GM21825 (cell line): ENCODE results near the gene MAN1C1.
"Not testable (repeated sequence)": the region's sequence is repeated elsewhere in the genome, so short reads cannot be mapped to it uniquely, and the experiment has no call there.

Experiments used
- ATAC-seq: cut with Tn5 transposase; IDR thresholded peaks from one replicate; pipeline ENCODE4 v1.9.1; 2021; ENCODE audit warnings: mild to moderate bottlenecking, moderate library complexity; ENCODE audit not compliant: unreplicated experiment

MAN1C1 gene

DNA sequence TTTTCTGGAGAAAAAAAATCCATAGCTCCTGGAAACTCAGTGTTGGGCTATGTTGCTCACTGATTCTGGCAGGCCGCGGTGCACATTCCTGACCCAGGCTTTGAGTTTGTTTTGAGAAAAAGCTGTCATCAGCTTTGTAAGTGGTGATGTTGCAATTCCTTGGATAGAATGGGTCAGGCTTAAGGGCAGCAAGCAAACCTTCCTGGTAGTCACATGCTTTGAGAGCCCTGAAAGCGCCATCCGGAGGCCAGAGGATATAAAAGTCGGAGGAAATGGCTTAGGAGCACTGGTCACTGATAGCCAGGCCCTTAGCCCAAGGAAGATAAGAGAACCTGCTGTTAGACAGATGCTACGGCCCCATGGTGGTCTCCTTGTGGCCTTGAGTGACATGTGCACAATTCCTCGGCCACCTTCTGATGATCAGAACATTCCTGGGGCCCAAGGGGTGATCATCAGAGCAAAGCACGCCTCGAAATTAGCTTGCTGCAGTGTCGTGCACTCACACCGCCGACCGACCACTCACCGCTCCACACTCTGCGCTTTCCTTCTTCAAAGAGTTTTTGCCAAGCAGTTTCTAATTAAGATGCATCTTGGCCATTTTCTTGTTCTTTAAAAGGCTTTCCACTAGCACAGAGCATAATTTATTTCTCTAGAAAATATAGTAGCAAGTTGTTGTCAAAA is 78.6 kb downstream of the MAN1C1 start:
- ATAC-seq = no peak

DNA sequence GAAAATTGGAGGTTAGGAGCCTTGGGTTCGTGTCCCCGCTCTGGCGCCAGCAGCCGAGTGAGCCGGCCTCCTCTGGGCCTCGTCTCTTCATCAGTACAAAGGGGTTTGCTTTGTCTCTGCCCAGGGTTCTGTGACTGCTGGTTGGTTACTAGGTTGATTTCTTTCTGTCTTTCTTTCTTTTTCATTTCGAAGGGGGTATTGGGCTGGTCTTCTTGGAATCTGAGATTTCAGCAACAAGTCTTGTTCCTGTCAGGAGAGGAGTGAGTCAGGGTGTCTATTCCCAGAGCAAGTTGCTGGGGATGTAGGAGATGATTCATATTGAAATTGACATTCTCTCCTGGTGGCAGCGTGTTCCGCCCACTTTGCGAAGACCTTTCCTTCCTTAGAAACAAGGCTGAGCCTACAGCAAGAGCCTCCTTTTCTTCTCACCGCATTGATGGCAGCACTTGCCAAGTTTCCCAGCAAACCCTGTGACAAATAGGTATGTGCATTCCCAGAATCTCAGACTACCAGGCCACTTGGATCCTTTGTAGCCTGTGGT is 79.2 kb downstream of the MAN1C1 start:
- no peak for ATAC-seq

DNA sequence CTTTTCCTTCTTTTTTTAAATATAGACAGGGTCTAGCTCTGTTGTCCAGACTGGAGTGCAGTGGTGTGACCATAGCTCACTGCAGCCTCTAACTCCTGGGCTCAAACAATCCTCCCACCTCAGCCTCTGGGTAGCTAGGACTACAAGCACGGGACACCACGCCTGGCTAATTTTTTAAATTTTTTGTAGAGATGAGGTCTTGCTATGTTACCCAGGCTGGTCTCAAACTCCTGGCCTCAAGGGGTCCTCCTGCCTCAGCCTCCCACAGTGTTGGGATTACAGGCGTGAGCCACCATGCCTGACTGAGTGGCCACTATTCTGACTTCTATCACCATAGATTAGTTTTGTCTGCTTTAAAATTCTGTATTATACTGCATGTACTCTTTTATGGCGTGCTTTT is 80.1 kb downstream of the MAN1C1 start:
- not testable (repeated sequence) for ATAC-seq

DNA sequence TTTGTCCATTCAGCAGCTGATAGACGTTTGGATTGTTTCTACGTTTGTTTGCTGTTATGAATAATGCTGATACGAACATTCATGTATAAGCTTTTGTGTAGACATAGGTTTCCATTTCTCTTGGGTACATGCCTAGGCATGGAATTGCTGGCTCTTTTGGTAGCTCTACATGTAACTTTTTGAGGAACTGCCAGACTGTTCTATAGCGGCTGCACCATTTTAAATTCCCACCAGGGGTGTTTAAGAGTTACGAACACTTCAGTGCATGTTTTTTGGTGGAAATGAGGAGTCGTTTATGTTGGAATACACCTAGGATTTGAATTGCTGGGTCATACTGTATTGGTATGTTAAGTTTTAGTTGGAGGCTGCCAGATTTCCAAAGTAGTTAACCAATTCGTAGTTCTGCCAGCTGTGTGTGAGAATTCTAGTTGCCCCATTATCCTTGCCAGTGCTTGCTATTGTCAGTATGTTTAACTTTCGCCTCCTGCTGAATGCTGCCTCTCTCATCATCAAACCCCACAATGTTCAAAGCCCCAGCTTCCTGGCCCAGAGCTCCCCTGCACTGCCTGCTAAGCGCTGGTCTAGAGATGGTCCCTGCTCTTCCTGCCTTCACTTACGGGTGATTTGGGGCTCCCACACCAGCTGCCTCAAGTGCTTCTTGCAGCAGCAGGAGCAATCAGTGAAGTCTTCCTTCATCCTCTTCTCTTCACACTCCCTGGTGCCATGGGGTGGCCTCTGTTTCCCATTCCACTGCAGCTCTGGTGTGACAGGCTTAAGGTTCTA is 81.0 kb downstream of the MAN1C1 start:
- ATAC-seq = no peak

DNA sequence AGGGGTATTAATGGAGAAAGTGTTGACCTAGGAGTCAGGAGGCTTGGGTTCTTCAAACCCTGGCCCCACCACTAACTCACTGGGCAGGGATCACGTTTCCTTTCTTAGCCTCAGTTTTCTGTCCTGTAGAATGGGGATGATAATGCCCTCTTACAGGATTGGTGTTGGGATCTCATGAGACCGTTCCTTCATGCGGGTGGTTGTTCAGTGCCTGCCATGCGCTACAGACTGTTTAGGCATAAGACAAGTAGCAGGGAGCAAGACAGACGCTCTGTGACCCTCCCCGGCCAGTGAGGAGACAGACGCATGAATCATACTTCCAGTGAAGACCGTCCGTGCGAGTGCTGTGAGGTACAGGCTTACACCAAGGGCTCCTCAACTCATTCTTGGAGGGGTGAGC is 81.7 kb downstream of the MAN1C1 start:
- ATAC-seq = no peak

DNA sequence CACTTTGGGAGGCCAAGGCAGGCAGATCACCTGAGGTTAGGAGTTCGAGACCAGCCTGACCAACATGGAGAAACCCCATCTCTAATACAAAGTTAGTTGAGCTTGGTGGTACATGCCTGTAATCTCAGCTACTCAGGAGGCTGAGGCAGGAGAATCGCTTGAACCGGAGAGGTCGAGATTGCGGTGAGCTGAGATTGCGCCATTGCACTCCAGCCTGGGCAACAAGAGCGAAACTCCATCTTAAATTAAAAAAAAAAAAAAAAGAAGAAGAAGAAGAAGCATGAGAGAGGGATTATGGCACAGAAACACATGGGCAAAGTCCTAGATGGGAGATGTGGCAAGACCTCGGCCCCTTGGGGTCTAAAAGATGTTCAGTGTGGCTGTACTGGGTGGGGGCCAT is 82.5 kb downstream of the MAN1C1 start:
- ATAC-seq = not testable (repeated sequence)

DNA sequence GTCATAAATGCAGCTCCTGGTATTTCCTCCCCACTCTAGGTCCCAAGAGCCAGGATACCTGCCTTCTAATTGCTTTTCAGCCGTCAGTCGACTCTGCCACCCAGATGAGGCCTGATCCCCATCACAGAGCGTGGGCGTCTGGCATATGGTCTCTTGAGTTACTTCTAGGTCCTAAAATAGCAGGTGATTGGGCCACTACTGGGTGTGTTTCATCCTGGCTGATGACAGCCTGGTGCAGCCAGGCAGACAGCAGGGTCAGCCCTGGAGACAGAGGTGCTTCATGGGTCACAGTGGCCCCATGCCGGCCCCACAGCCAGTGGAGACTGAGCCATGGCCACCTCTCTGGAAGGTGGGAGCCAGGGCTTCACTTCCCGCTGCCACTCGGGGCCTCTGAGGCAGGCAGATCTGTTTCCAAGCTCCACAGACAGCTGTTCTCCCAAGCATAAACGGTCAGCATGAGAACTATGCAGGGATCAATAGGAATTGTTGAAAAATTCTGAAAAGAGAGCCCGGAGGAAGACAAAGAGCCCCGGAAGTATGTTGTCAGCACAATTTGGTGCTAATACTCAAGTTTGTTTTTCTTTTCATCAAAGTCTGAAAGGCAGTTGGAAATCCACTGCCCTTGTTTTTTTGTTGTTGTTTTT is 83.0 kb downstream of the MAN1C1 start:
- ATAC-seq = no peak

DNA sequence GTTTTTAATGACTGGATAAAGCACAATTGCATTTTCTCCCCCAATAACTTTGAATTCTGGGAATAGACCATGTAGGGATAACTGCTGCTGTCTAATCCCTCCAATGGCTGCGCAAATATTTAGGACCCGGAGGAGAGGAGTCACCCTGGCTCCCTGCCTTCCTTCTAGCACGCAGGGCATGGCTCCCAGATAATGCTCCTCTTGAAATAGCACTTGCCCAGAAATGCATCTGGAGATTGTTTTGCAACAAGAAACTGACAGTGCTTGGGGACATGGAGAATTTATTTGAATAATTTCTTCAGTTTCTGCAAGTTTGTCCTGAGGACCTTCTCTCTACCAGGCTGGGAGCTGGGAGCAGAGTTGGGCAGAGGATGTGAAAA is 83.5 kb downstream of the MAN1C1 start:
- no peak for ATAC-seq

DNA sequence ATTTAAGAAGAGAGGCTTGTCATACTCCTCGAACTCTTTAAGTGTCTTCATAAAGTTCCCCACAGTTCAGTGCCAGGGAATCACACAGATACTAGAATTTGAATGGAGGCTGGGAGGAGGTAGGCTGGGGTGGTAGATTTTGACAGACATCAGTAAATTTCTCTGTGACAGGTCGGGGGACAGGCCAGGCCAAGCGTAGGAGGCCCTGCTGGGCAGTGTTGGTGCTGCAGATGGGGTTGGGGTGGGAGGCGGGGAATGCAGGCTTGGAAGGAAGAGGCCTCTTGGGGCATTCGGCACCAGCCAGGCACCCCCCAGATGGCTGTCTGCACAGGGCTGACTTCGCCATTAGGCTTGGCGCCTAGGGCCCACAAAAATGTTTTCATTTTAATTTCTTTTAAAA is 84.0 kb downstream of the MAN1C1 start:
- ATAC-seq = no peak

DNA sequence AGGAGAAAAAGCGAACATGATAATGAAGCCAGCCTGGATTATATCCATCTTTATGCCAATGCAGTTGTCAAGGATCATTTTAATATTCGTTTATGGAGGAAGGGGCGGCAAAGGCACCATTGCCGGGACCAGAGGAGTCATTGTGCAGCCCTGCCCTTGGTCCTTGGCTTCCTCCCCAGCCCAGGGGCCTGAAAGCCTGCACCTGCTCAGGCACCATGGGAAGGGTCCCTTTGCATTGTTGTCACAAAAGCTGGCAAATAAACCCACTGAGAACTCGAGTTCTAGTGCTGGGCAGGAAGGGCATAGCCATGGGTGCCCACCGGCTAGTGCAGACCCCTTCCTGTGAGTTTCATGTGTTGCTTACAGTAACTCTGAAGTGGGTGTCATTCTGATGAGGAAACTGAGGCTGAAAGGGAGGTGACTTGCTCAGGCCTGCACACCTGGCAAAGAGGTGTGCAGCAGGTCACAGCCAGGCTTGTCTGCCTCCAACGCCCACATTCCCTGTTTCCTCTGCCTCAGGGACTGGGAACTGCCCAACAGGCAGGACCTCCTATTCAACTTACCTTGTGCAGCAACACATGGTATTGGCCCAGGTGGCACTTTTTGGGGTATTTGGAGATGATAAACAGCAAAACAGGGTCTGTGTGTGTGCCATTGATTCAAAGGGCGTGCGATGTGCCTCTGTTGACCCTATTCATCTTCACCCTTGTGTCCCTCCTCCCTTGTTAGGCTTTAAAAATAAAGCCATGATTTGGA is 84.6 kb downstream of the MAN1C1 start:
- no peak for ATAC-seq

DNA sequence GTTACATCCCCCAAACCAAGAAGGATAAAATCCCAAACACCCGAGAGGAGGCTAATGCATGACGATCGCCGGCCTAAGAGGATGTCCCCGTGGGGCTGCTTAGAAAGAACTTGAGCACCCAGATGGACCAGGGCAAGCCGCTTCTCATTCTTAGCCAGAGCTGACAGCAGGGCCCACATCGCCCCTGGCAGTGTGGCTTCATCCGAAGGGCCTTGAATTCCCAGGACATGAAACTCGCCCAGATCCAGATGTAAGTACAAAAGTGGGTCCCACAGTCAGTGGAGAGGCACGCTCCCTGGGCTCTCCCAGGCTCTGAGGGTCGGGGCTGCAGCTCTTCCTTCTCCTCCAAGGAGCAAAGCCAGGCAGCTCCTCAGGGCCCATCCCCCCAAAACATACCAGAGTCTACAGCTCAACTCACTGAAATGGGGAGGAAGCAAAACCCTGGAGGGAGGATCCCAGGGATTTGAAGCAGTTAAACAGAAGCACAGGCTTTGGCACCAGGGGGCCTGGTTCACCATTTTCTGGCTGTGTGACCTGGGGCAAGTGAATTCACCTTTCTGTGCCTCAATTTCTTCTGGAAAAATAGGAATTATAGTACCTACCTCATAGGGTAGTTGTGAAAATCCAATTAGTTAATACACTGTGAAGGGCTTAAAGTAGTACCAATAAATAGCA is 85.6 kb downstream of the MAN1C1 start:
- ATAC-seq = no peak

DNA sequence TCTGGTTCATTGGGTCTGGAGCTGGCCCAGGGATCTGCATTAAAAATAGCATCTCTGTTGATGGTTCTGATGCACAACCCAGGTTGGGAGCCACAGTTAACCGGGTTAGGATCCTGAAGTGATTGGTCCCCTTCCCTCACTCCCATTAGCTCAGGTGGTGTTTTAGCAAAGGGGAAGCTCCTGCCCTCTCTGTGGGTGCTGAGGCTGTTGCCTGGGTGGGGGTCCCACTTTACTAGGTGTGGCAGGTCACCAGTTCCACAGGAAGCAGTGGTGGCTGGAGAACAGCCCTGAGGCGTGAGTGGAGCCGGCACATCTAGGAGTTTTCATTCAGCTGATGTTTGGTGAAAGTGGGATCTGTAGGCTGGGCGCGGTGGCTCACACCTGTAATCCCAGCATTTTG is 86.5 kb downstream of the MAN1C1 start:
- ATAC-seq = no peak

DNA sequence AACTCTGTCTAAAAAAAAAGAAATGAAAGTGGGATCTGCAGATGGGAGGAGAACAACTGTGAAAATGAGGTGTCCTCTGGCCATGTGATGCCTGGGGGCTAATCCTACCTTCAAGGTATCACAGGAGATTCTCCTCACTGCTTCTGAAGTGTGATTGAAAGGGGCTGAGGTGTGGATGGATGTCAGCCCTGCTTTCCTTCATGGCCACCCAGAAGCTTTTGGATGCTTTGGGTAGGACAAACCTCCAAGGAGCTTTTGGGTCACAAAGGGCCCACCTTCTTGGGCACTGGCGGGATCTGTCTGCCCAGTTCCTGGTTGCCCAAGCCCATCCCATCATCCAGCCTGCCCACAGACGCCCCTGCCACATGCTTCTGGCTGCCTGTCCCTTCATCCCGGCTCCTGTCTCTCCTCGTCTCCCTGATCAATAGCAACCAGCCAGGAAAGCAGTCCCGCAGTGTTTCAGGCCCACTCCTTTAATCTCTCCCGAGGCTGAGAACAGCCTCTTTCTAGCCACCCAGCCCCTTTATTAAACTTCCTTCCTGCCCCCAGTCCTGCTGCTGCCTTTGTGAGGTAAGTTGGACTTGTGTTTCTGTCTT is 87.2 kb downstream of the MAN1C1 start:
- no peak for ATAC-seq

DNA sequence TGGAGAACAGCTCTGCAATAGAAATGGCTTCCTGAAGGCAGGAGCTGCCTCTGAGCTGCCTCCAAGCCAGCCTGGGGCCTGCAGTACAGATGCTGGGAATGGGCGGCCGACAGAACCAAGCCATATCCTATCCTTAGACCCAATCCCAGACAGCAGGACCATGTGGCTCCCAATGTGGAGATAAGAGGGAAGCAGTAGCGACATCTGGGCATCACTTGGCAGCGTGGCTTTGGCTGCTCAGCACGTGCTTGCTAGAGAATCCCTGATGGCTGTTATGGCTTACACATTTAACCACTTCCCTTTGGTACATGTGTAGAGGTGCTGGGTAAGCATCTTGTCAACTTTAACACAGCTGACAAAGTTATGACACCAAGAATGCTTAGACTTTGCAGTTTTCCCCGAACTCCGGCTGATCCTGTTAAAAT is 87.7 kb downstream of the MAN1C1 start:
- no peak for ATAC-seq

DNA sequence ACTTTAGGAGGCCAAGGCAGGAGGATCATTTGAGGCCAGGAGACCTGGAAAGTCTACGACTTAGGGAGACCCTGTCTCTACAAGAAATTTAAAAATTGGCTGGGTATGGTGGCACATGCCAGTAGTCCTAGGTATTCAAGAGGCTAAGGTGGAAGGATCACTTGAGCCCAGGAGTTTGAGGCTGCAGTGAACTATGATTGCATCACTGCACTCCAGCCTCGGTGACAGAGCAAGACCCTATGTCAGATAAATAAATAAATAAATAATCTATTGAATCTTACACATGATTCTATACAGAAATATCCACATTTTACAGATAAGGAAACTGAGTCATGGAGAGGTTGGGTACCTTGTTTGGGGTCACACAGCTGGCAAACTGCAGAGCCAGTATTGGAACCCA is 89.1 kb downstream of the MAN1C1 start:
- ATAC-seq = no peak

DNA sequence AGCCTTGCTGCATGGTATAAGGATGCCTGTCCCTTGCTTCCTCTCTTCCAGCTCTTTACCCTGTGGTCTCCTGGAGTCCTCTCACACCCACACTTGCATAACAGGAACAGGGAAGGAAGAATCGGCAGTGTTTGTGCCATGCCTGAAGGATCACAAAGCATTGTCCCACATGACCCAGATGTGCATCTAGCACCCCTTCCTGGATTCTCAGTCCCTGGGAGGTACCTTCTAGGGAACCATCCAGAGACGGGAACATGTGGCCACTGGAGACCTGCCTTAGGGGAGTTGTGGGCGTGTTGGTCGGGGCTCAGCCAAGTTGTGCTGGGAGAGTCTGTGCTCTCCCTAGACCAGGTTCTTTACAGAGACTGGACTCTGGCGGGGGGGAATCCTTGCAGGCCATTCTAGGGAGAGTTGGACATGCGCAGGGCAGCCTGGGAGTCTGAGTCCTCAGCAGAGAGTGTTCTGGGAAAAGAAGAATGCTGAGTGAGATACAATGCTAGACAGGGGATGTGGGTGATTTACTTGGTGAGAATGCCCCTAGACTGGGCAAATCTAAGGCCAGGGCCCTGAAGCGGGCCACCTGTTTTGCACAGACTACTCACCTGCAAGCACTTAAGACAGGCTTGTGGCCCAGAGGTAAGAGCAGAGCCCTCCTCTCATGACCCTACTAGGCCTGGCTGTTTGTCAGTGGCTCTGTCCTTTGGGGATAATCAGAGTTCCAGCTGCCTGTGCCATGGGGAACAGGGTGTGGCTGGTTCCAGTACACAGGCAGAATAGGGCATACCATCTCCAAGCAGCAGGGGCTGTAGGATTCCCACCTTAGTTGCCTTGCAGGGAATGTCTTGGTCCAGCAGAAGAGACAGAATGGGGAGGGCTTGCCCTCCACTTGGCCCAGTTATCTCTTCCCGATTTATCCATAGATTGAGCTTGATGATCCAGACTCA is 89.8 kb downstream of the MAN1C1 start:
- no peak for ATAC-seq

DNA sequence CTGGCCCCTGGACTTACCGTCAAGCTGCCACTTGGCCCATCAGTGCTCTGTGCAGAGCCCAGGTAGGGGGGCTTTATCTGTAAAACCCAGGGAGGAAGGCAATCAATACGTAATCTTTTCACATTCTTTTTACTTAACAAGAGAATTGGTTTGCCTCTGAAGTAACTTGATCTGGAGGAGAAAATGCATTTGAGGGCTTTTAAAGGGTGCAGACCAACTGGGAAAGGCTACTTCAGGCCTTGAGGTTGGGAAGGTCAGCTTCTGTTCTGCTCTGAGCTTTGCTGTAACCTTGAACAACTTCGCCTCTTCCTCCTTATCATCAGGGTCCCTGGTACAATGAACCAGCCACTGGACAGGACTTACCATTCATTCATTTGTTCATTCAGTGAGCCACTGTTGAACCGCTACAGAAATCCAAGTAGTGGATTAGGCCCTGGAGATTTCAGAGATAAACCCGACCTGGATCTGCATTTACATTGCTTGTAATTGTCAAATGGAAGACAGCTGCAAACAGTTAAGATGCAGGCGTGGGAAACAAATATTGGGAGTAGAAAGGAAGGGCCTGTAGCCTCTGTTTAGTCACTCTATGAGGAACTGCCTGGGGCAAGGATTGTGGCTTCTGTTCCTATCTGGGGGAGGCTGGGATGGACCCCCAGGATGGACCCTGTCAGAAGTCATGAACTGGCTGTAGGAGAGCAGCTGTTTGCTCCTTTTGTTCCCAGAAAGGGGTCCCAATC is 90.9 kb downstream of the MAN1C1 start:
- ATAC-seq = no peak

DNA sequence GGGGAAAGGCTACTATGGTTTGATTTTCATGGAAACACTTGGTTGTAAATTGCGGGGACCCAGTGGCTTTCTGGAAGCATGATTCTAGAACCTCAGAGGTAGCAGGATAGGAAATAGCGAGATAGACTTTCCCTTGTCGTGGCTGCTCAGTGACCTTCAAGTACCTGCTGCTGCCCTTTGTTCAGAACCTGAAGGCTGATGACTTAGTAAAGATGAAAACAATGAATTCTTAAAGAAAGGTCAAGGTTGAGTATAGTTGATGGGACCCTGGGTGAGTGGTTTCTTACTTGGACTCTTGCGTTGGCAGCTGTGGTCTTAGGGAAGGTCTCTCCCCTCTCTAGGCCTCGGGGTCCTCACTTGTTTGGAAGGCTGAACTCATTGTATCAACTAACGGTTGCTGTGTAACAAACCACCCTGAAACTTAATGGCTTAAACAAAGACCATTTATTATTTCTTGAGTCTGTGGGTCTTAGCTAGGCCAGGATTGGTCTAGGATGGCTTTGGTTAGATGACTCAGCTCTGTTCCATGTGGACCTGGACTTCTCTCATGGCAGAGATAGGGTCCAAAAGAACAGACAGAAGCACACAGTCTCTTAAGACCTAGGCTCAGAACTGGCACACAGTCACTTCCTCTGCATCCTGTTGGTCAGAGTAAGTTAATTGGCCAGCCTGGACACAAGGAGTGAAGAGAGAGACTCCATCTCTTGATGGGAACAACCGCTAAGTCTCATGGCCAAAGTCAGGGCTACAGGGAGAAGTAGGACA is 94.2 kb downstream of the MAN1C1 start:
- no peak for ATAC-seq
